MM.1S (cell line): ENCODE data around the gene IFITM1.
"Not testable (repeated sequence)": the region's sequence is repeated elsewhere in the genome, so short reads cannot be mapped to it uniquely, and the experiment has no call there.

Source experiments
- DNase-seq: peaks from one replicate; pipeline ENCODE4 v3.0.0-alpha.2; 2015
- H2AFZ ChIP-seq: fragments of 300-600 bp; sonication (generic); 2 replicates; pipeline ENCODE4 v1.6.0; 2016; ENCODE audit warnings: antibody characterized with exemption, low read length
- H3F3A ChIP-seq: fragments of 300-600 bp; sonication (generic); 2 replicates; pipeline ENCODE4 v1.6.1; 2016; ENCODE audit warnings: mild to moderate bottlenecking, antibody characterized with exemption, low read length, moderate library complexity, mixed read lengths; ENCODE audit not compliant: insufficient read depth
- H3K27ac ChIP-seq: fragments of 300-600 bp; sonication (generic); 2 replicates; pipeline ENCODE4 v1.5.1; 2016; ENCODE audit warnings: mild to moderate bottlenecking, low read length
- H3K27me3 ChIP-seq: fragments of 300-600 bp; sonication (generic); replicated peaks from 2 replicates; pipeline ENCODE4 v1.6.0; 2016; ENCODE audit warnings: low read length; ENCODE audit not compliant: insufficient read depth
- H3K36me3 ChIP-seq: fragments of 300-600 bp; sonication (generic); replicated peaks from 2 replicates; pipeline ENCODE4 v1.6.1; 2016; ENCODE audit warnings: mild to moderate bottlenecking, low read length, mixed read lengths; ENCODE audit not compliant: insufficient read depth
- H3K4me1 ChIP-seq: fragments of 300-600 bp; sonication (generic); 2 replicates; pipeline ENCODE4 v1.6.1; 2016; ENCODE audit warnings: low read length, mixed read lengths
- H3K4me2 ChIP-seq: fragments of 300-600 bp; sonication (generic); 2 replicates; pipeline ENCODE4 v1.6.0; 2016; ENCODE audit warnings: low read depth, low read length
- H3K4me3 ChIP-seq: fragments of 300-600 bp; sonication (generic); 2 replicates; pipeline ENCODE4 v1.5.1; 2016; ENCODE audit warnings: low read length, mixed read lengths
- H3K79me2 ChIP-seq: fragments of 300-600 bp; sonication (generic); 2 replicates; pipeline ENCODE4 v1.6.1; 2016; ENCODE audit warnings: mixed run types, low read length, mixed read lengths
- H3K9ac ChIP-seq: fragments of 300-600 bp; sonication (generic); 2 replicates; pipeline ENCODE4 v1.6.1; 2016; ENCODE audit warnings: low read length, mixed read lengths
- H3K9me2 ChIP-seq: fragments of 300-600 bp; sonication (generic); replicated peaks from 2 replicates; pipeline ENCODE4 v1.6.1; 2016; ENCODE audit warnings: mild to moderate bottlenecking, low read length, mixed read lengths; ENCODE audit not compliant: insufficient read depth
- H3K9me3 ChIP-seq: fragments of 300-600 bp; sonication (generic); replicated peaks from 2 replicates; pipeline ENCODE4 v1.6.1; 2016; ENCODE audit warnings: mild to moderate bottlenecking, low read length, mixed read lengths; ENCODE audit not compliant: insufficient read depth
- H4K20me1 ChIP-seq: fragments of 300-600 bp; sonication (generic); 2 replicates; pipeline ENCODE4 v1.6.1; 2016; ENCODE audit warnings: mild to moderate bottlenecking, low read length, moderate library complexity, mixed read lengths; ENCODE audit not compliant: insufficient read depth
- EZH2 ChIP-seq: fragments of 300-600 bp; sonication (generic); optimal IDR thresholded peaks from 2 replicates; pipeline ENCODE3; 2017; ENCODE audit warnings: low read depth, mild to moderate bottlenecking, antibody characterized with exemption, low read length, mixed read lengths
- EZH2phosphoT487 ChIP-seq: fragments of 300-600 bp; sonication (generic); IDR thresholded peaks from 2 replicates; pipeline ENCODE4 v1.6.1; 2018; ENCODE audit warnings: antibody characterized with exemption, low read length
- TF ChIP-seq, protein P1 (sequence below): fragments of 300-600 bp; sonication (generic); IDR thresholded peaks from 2 replicates; pipeline ENCODE4 v1.5.1; 2016; ENCODE audit warnings: antibody characterized with exemption, low read length, mixed read lengths

IFITM1 gene

DNA sequence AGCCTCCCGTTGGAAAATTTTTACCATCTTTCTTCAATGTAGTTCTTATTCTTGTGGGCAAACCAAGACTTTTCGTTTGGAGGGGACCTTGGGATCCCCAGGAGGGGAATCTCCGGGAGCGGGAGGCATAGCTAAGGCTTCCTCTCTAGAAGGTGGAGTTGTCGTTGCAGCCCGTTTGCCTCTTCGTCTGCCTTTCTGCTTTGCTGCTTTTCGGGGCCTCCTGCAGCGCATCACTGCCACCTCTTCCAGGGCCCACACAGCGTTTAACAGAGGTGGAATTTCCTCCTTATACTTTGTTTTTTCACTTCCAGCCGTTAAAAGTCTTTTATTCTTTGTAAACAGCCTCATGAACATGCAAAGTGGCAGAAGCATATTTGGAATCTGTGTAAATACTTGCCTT lies 10.3 kb downstream of the IFITM1 start:
- Histone ChIP-seq H4K20me1 (no peaks in the 10 kb centered on the region), H3K4me2 (no peak overlapping the region), H3K4me3 (no peak overlapping the region), H3K9ac (no peak overlapping the region), H2AFZ (no peak overlapping the region), H3K4me1 (peaks cover 7% of the 10 kb centered on the region), H3K36me3 (no peaks in the 10 kb centered on the region), H3K27ac (no peak overlapping the region), H3K9me3 (no peaks in the 10 kb centered on the region), H3K9me2 (no peaks in the 10 kb centered on the region), H3K79me2 (no peaks in the 10 kb centered on the region), H3K27me3 (peaks cover 64% of the 10 kb centered on the region), H3F3A (no peaks in the 10 kb centered on the region)
- DNase-seq = no peak
- TF ChIP-seq, protein P1, sequence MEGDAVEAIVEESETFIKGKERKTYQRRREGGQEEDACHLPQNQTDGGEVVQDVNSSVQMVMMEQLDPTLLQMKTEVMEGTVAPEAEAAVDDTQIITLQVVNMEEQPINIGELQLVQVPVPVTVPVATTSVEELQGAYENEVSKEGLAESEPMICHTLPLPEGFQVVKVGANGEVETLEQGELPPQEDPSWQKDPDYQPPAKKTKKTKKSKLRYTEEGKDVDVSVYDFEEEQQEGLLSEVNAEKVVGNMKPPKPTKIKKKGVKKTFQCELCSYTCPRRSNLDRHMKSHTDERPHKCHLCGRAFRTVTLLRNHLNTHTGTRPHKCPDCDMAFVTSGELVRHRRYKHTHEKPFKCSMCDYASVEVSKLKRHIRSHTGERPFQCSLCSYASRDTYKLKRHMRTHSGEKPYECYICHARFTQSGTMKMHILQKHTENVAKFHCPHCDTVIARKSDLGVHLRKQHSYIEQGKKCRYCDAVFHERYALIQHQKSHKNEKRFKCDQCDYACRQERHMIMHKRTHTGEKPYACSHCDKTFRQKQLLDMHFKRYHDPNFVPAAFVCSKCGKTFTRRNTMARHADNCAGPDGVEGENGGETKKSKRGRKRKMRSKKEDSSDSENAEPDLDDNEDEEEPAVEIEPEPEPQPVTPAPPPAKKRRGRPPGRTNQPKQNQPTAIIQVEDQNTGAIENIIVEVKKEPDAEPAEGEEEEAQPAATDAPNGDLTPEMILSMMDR = no peak
- TF ChIP-seq EZH2phosphoT487 (no peak), EZH2 (no peak)

DNA sequence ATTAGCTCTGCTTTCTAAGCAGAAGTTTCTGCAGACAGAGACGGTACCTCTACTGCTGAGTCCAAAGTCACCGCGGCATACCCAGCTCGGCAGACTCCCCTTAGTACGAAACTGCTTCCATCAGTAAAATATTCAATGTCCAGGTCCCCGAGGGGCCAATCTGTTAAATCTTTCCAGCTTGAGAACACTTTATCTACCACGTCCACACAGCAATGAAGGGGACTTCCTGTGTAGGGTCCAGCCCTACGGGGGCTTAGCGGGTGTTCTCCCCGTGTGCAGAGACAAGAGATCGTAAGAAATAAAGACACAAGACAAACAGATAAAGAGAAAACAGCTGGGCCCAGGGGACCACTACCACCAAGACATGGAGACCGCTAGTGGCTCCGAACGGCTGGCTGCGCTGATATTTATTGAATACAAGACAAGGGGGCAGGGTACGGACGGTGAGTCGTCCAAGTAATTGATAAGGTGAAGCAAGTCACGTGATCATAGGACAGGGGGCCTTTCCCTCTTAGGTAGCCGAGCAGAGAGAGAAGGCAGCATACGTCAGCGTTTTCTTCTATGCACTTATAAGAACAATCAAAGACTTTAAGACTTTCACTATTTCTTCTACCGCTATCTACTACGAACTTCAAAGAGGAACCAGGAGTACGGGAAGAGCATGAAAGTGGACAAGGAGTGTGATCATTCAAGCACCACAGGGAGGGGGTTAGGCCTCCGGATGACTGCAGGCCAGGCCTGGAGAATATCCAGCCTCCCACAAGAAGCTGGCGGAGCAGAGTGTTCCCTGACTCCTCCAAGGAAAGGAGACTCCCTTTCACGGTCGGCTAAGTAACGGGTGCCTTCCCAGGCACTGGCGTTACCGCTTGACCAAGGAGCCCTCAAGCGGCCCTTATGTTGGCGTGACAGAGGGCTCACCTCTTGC lies 11.0 kb downstream of the IFITM1 start:
- not testable (repeated sequence) for H3K9me3 ChIP-seq, H3K79me2 ChIP-seq, H4K20me1 ChIP-seq, H3K9ac ChIP-seq, H3F3A ChIP-seq, H3K27ac ChIP-seq, H2AFZ ChIP-seq, DNase-seq, H3K4me3 ChIP-seq, H3K4me1 ChIP-seq, H3K36me3 ChIP-seq, H3K9me2 ChIP-seq, H3K4me2 ChIP-seq
- H3K27me3 ChIP-seq = peaks cover 66% of the 10 kb centered on the region

DNA sequence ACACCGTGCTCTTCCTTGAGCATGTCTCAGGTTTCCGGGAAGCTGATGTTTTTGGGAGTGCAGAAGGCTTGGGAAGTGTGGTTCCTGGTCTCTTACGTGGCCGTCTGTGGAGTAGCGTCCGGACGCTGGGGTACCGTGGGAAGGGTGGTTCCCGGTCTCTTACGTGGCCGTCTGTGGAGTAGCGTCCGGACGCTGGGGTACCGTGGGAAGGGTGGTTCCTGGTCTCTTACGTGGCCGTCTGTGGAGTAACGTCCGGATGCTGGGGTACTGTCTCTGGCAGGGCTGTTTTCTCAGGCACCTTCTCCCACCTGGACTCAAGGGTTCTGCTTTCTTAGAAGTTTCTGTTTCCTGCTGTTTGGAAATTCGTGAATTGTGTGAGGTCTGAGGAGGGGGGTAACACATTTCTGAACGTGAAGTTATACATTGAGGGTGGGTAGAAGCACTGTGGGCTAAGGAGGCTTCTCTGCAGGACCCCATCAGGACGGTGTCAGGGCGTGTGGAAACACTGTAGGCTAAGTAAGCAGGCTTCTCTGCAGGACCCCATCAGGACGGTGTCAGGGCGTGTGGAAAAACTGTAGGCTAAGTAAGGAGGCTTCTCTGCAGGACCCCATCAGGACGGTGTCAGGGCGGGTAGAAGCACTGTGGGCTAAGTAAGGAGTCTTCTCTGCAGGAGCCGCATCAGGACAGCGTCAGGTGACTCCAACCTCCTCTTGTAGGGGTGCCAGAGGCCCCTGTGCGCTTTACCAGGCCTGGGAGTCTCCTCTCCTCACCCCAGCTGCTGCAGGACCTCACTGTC lies 12.2 kb downstream of the IFITM1 start:
- Histone ChIP-seq H3K9ac (no peak overlapping the region), H3K36me3 (no peaks in the 10 kb centered on the region), H3F3A (peaks cover 3% of the 10 kb centered on the region; the same call in 1 of the 2 replicates), H3K27ac (no peak overlapping the region), H2AFZ (no peak overlapping the region), H3K27me3 (peaks cover 71% of the 10 kb centered on the region), H4K20me1 (no peaks in the 10 kb centered on the region), H3K4me2 (no peak overlapping the region), H3K4me1 (peaks cover 18% of the 10 kb centered on the region), H3K9me2 (no peaks in the 10 kb centered on the region), H3K4me3 (no peak overlapping the region), H3K79me2 (no peaks in the 10 kb centered on the region), H3K9me3 (no peaks in the 10 kb centered on the region)
- DNase-seq = no peak
- TF ChIP-seq EZH2phosphoT487 = no peak
- no peak for TF ChIP-seq EZH2
- TF ChIP-seq, protein P1 = no peak

DNA sequence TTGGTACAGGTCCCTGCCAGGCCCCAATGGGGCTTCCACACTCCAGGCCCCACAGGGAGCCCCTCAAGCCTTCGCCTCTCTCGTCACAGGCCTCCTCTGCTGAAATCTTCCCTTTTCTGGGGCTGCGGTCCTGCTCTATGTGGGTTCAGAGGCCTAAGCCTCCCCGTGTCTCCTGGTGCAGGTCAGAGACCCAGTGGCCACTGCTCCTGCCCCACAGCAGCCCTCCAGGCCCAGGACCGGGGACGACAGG lies 12.7 kb downstream of the IFITM1 start:
- Histone ChIP-seq H3K4me3 (no peak overlapping the region), H2AFZ (no peak overlapping the region)
- no peak for TF ChIP-seq EZH2phosphoT487
- TF ChIP-seq, protein P1 = no peak
- no peak for TF ChIP-seq EZH2

More for the DNA sequence above, 12.7 kb downstream of the IFITM1 start:
- DNase-seq = no peak
- Histone ChIP-seq H4K20me1 (no peaks in the 10 kb centered on the region), H3K27me3 (peaks cover 71% of the 10 kb centered on the region), H3K9me2 (no peaks in the 10 kb centered on the region), H3K36me3 (no peaks in the 10 kb centered on the region), H3K27ac (no peak overlapping the region), H3K4me1 (peaks cover 23% of the 10 kb centered on the region), H3K4me2 (no peak overlapping the region), H3K79me2 (no peaks in the 10 kb centered on the region), H3K9me3 (no peaks in the 10 kb centered on the region), H3F3A (peaks cover 9% of the 10 kb centered on the region), H3K9ac (no peak overlapping the region)
